ENCODE measurements around the gene STAMBP. TPM values are rescaled to one million over a fixed set of nuclear protein-coding genes. Genes with fewer than 3 reads are reported as not detected.

Gene STAMBP
- total and polyA plus RNA-seq, 9 of the 15 experiments (the other 6 are each of a cell fraction or from before 2014, with no cell fraction given) = 36.9 to 75.2 (median 48.8) TPM

DNA sequence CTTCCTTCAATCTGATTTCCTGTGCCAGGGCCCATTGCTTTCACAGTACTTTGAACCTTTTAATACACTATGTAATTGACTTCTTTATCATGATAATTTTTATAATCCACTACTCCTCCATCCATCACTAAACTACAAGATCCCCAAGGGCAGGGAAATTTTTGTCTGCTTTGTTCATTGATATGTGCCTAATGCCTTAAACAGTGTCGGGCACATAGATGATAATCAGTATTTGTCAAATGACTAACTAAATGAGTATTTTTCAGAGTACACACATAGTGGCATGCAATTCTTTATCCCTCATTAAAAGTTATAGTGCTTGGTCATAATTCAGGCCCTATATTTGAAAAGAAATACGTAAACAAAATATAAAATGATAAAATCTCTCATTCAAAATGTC is 5.3 kb upstream of the STAMBP start:
- no TSS peak for BruUV-seq (replicated peaks)
- Histone ChIP-seq H3K4me1 (replicated peaks in 1 of 2; ENCODE audit: control insufficient read depth in 2 of 2, insufficient read depth in 2 of 2, low read length in 2 of 2) (peaks cover 0 to 6% of the 10 kb centered on the region in 2 experiments; a peak in 2 of 5 replicates), H3K79me2 (ENCODE audit: control insufficient read depth, insufficient read depth, low read length) (no peaks in the 10 kb centered on the region), H3K9me3 (replicated peaks; ENCODE audit: control insufficient read depth, insufficient read depth, low read depth, low read length) (no peaks in the 10 kb centered on the region), H3K9ac (ENCODE audit: insufficient read depth in 1 of 2, low read depth in 2 of 2, low read length in 2 of 2) (no peak overlapping the region), H3K4me2 (ENCODE audit: insufficient read depth, low read length) (no peak overlapping the region), H3K27ac (ENCODE audit: extremely low read depth, low read depth, low read length) (no peak overlapping the region), H2AFZ (ENCODE audit: low read depth, low read length) (no peak overlapping the region), H3K36me3 (ENCODE audit: control insufficient read depth, insufficient read depth, low read length) (no peaks in the 10 kb centered on the region), H3K4me3 (no peak overlapping the region), H3K9me1 (ENCODE audit: control insufficient read depth, insufficient read depth, low read length) (no peaks in the 10 kb centered on the region), H4K20me1 (replicated peaks; ENCODE audit: control insufficient read depth, insufficient read depth, low read length) (no peaks in the 10 kb centered on the region), H3K27me3 (ENCODE audit: control insufficient read depth in 2 of 2, insufficient read depth in 2 of 2, low read length in 2 of 2) (no peaks in the 10 kb centered on the region)
- no peak for DNase-seq (ENCODE audit: extremely low read depth in 1 of 4, low spot score in 3 of 4)
- no peak for FAIRE-seq
- ATAC-seq = no peak
- ChIA-PET POLR2A (interaction anchor here (1.4 kb wide), 1 partner anchor 10 kb away, joined by 6 read pairs; no protein-coding TSS in a partner anchor), CTCF (ENCODE audit: low intra/inter-chr PET ratio) (interaction anchor here (0.7 to 2.0 kb wide), 5 partner anchors 164 to 1053 kb away, joined by 3 to 5 read pairs (median 4); no protein-coding TSS in a partner anchor)
- intact Hi-C loops (cut with micrococcal nuclease) (loop anchor here (10.0 kb wide), 7 partner anchors 149 to 571 kb away; partner anchors contain the start of genes BOLA3 and TET3), in situ Hi-C loops (cut with MboI) (no loop called here)
- TF ChIP-seq, protein P1, sequence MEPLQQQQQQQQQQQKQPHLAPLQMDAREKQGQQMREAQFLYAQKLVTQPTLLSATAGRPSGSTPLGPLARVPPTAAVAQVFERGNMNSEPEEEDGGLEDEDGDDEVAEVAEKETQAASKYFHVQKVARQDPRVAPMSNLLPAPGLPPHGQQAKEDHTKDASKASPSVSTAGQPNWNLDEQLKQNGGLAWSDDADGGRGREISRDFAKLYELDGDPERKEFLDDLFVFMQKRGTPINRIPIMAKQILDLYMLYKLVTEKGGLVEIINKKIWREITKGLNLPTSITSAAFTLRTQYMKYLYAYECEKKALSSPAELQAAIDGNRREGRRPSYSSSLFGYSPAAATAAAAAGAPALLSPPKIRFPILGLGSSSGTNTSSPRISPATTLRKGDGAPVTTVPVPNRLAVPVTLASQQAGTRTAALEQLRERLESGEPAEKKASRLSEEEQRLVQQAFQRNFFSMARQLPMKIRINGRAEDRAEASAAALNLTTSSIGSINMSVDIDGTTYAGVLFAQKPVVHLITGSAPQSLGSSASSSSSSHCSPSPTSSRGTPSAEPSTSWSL (CRISPR knock-in tag; IDR thresholded peaks at IDR 0.05; ENCODE audit: borderline replicate concordance) = no peak
- no peak for TF ChIP-seq FOXJ3 (CRISPR knock-in tag; IDR thresholded peaks at IDR 0.05)
- WGBS (ENCODE audit: insufficient coverage, low coverage, missing lambda C conversion rate) = 0% methylated on average over 2 of the region's 2 CpGs
